Measurements from ENCODE around the gene HSPG2. TPM values are rescaled to one million over a fixed set of nuclear protein-coding genes. Genes with fewer than 3 reads are reported as not detected.

HSPG2 gene
- total RNA-seq, 6 experiments from 2014 or later = 275 to 430 (median 297) TPM

GRCh38 chr1:21845646-21846641 lies 91.2 kb downstream of the HSPG2 start:
- Mint-ChIP-seq H3K9me3 (no peaks in the 10 kb centered on the region), H3K4me1 (ENCODE audit: low read depth) (no peaks in the 10 kb centered on the region), H3K36me3 (ENCODE audit: low read depth) (peaks cover 21% of the 10 kb centered on the region), H3K27ac (no peak overlapping the region), H3K27me3 (ENCODE audit: insufficient read depth) (peaks cover 17% of the 10 kb centered on the region), H3K4me3 (no peak overlapping the region)
- TF ChIP-seq CTCF (IDR thresholded peaks at IDR 0.05) = no peak
- DNase-seq = no peak

- no peak for DNase-seq
- H3K9me3 Mint-ChIP-seq = no peaks in the 10 kb centered on the region
- no peaks in the 10 kb centered on the region for H3K4me1 Mint-ChIP-seq (ENCODE audit: low read depth)
- H3K36me3 Mint-ChIP-seq (ENCODE audit: low read depth) = peaks cover 17% of the 10 kb centered on the region
- H3K27me3 Mint-ChIP-seq (ENCODE audit: insufficient read depth) = peaks cover 25% of the 10 kb centered on the region
- no peak for TF ChIP-seq CTCF (IDR thresholded peaks at IDR 0.05)
- H3K4me3 Mint-ChIP-seq = no peak overlapping the region; the same call in 1 of the 2 replicates
- no peak overlapping the region for H3K27ac Mint-ChIP-seq
These were observed 93.1 kb downstream of the HSPG2 start for GRCh38 chr1:21843996-21844395.

GRCh38 chr1:21843208-21843607 lies 93.9 kb downstream of the HSPG2 start:
- peaks cover 29% of the 10 kb centered on the region for H3K27me3 Mint-ChIP-seq (ENCODE audit: insufficient read depth)
- H3K36me3 Mint-ChIP-seq (ENCODE audit: low read depth) = peaks cover 21% of the 10 kb centered on the region
- no peak overlapping the region for H3K4me3 Mint-ChIP-seq
- no peak overlapping the region for H3K27ac Mint-ChIP-seq
- H3K9me3 Mint-ChIP-seq = no peaks in the 10 kb centered on the region
- H3K4me1 Mint-ChIP-seq (ENCODE audit: low read depth) = no peaks in the 10 kb centered on the region
- DNase-seq = no peak
- TF ChIP-seq CTCF (IDR thresholded peaks at IDR 0.05) = no peak

- Mint-ChIP-seq H3K9me3 (no peaks in the 10 kb centered on the region), H3K27ac (peak overlapping the region; percentile 21; the same call in 1 of the 2 replicates), H3K4me1 (ENCODE audit: low read depth) (no peaks in the 10 kb centered on the region), H3K27me3 (ENCODE audit: insufficient read depth) (peaks cover 31% of the 10 kb centered on the region), H3K4me3 (no peak overlapping the region), H3K36me3 (ENCODE audit: low read depth) (peaks cover 19% of the 10 kb centered on the region)
- TF ChIP-seq CTCF (IDR thresholded peaks at IDR 0.05) = no peak
- no peak for DNase-seq
These were observed 94.4 kb downstream of the HSPG2 start for GRCh38 chr1:21842606-21843162.

- H3K27me3 Mint-ChIP-seq (ENCODE audit: insufficient read depth) = peaks cover 26% of the 10 kb centered on the region
- no peaks in the 10 kb centered on the region for H3K9me3 Mint-ChIP-seq
- peaks cover 12% of the 10 kb centered on the region for H3K36me3 Mint-ChIP-seq (ENCODE audit: low read depth)
These were observed 95.2 kb downstream of the HSPG2 start for GRCh38 chr1:21841852-21842466.

More at GRCh38 chr1:21841852-21842466, 95.2 kb downstream of the HSPG2 start:
- Mint-ChIP-seq H3K4me3 (no peak overlapping the region), H3K27ac (no peak overlapping the region), H3K4me1 (ENCODE audit: low read depth) (no peaks in the 10 kb centered on the region)
- no peak for DNase-seq
- TF ChIP-seq CTCF (IDR thresholded peaks at IDR 0.05) = no peak

Measured in HFFc6 (cell line).